OCI-LY1 (cell line): Measurements from ENCODE around the gene PTPRD.

Experiments
- H2AFZ ChIP-seq: fragments of 200-600 bp; sonication (generic), shearing (Covaris generic); 2 replicates; pipeline ENCODE4 v1.6.0; 2014; ENCODE audit warnings: antibody characterized with exemption, mild to moderate bottlenecking, low read length
- H3F3A ChIP-seq: fragments of 200-600 bp; sonication (generic), shearing (Covaris generic); 2 replicates; pipeline ENCODE4 v1.6.0; 2014; ENCODE audit warnings: mild to moderate bottlenecking, antibody characterized with exemption, low read length, moderate library complexity; ENCODE audit not compliant: insufficient read depth
- H3K27ac ChIP-seq: fragments of 200-600 bp; sonication (generic); 2 replicates; pipeline ENCODE4 v1.5.1; 2014; ENCODE audit warnings: low read length, mixed run types, mild to moderate bottlenecking, low read depth; ENCODE audit not compliant: poor library complexity, severe bottlenecking
- H3K27me3 ChIP-seq: fragments of 200-600 bp; sonication (generic); 2 replicates; pipeline ENCODE4 v1.6.0; 2014; ENCODE audit warnings: antibody characterized with exemption, mild to moderate bottlenecking, low read length, moderate library complexity; ENCODE audit not compliant: insufficient read depth
- H3K36me3 ChIP-seq: fragments of 200-600 bp; sonication (generic); 2 replicates; pipeline ENCODE4 v1.6.1; 2014; ENCODE audit warnings: mild to moderate bottlenecking, antibody characterized with exemption, low read length, moderate library complexity, mixed read lengths; ENCODE audit not compliant: insufficient read depth
- H3K4me1 ChIP-seq: fragments of 200-600 bp; sonication (generic); 2 replicates; pipeline ENCODE4 v1.5.1; 2014; ENCODE audit warnings: mild to moderate bottlenecking, low read length, moderate library complexity; ENCODE audit not compliant: insufficient read depth, severe bottlenecking
- H3K4me2 ChIP-seq: fragments of 200-600 bp; sonication (generic), shearing (Covaris generic); 2 replicates; pipeline ENCODE4 v1.6.1; 2014; ENCODE audit warnings: low read length
- H3K4me3 ChIP-seq: fragments of 200-600 bp; sonication (generic); 2 replicates; pipeline ENCODE4 v1.5.1; 2014; ENCODE audit warnings: low read length, low read depth, mild to moderate bottlenecking, mixed read lengths; ENCODE audit not compliant: poor library complexity, severe bottlenecking
- H3K79me2 ChIP-seq: fragments of 200-600 bp; shearing (Covaris generic); 2 replicates; pipeline ENCODE4 v1.6.1; 2016; ENCODE audit warnings: mixed run types, low read length, mixed read lengths; ENCODE audit not compliant: insufficient read depth
- H3K9ac ChIP-seq: fragments of 200-600 bp; sonication (generic), shearing (Covaris generic); 2 replicates; pipeline ENCODE4 v1.6.1; 2014; ENCODE audit warnings: mild to moderate bottlenecking, low read length, mixed read lengths
- H3K9me2 ChIP-seq: fragments of 200-600 bp; sonication (generic), shearing (Covaris generic); 2 replicates; pipeline ENCODE4 v1.6.1; 2014; ENCODE audit warnings: low read depth, mild to moderate bottlenecking, low read length, mixed read lengths
- H3K9me3 ChIP-seq: fragments of 200-600 bp; shearing (Covaris generic); 2 replicates; pipeline ENCODE4 v1.6.1; 2014; ENCODE audit warnings: low read length, mixed read lengths
- H4K20me1 ChIP-seq: fragments of 200-600 bp; sonication (generic), shearing (Covaris generic); 2 replicates; pipeline ENCODE4 v1.6.0; 2016; ENCODE audit warnings: mild to moderate bottlenecking, low read length; ENCODE audit not compliant: insufficient read depth
- CTCF ChIP-seq: fragments of 200-600 bp; sonication (generic), shearing (Covaris generic); IDR thresholded peaks from 2 replicates; pipeline ENCODE4 v1.5.1; 2017; ENCODE audit warnings: mild to moderate bottlenecking, antibody characterized with exemption, low read length, moderate library complexity, mixed read lengths
- EZH2 ChIP-seq: fragments of 200-600 bp; sonication (generic), shearing (Covaris generic); IDR thresholded peaks from 2 replicates; pipeline ENCODE4 v1.8.0; 2017; ENCODE audit warnings: borderline replicate concordance, mixed run types, mild to moderate bottlenecking, antibody characterized with exemption, low read length, moderate library complexity, mixed read lengths

Gene PTPRD

DNA sequence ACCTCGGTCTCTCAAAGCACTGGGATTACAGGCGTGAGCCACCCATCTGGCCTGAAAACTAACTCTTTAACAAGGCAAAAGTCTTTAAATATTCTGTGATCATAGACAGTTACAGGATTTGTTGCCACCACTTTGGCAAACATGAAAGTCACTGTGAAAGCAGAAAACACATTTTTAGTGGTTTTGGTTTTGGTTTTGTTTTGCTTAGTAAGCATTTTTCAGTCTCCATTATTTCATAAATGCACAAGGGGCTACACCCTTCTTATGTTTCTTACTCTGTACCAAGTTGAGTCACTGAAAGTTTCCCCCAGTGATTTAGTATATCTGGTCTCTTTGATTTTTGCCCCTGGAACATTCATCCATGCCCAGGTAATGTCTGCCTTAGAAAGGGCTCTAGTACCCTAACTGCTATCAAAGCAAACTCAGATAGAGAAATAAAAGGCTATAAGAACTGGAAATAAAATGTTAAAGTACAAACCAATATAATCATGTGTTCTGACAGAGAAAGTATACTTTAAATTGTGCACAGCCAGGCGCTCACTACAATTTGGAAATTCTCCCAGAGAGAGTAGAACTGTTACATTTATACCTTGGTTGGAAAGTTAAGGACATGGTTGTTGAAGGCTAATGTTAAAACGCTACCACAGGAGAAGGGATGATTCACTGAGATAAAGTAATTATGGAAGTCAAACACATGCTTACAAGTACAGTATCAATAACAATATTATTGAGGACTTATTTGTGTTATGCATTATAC is 1790.7 kb downstream of the PTPRD start:
- TF ChIP-seq EZH2: no peak
- TF ChIP-seq CTCF: no peak
- H3K4me3 ChIP-seq: no peak overlapping the region
- H3F3A ChIP-seq: no peaks in the 10 kb centered on the region
- no peaks in the 10 kb centered on the region for H3K9me2 ChIP-seq
- no peak overlapping the region for H2AFZ ChIP-seq
- no peaks in the 10 kb centered on the region for H3K79me2 ChIP-seq
- no peaks in the 10 kb centered on the region for H3K9me3 ChIP-seq
- H3K9ac ChIP-seq: no peak overlapping the region
- H3K27me3 ChIP-seq: no peaks in the 10 kb centered on the region
- H3K27ac ChIP-seq: no peak overlapping the region
- no peak overlapping the region for H3K4me2 ChIP-seq
- no peaks in the 10 kb centered on the region for H3K4me1 ChIP-seq
- H3K36me3 ChIP-seq: no peaks in the 10 kb centered on the region
- H4K20me1 ChIP-seq: no peaks in the 10 kb centered on the region

DNA sequence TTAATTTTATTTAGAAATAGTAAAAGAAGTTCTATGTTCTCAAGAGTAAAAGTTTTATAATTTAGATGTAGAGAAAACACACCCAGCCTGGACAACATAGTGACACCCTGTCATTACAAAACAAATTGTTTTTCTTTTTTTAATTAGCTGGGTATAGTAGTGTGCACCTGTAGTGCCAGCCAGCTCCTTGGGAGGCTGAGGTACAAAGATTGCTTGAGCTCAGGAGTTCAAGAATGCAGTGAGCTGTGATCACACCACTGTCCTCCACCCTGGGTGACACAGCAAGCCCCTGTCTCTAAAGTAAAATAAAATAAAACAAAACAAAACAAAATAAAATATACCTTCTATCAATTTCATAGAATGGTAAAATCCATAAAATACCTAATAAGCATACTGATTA is 1795.5 kb downstream of the PTPRD start:
- H3K9ac ChIP-seq: no peak overlapping the region
- no peaks in the 10 kb centered on the region for H3K27me3 ChIP-seq
- H3K4me3 ChIP-seq: no peak overlapping the region
- no peaks in the 10 kb centered on the region for H3F3A ChIP-seq
- TF ChIP-seq EZH2: no peak
- TF ChIP-seq CTCF: no peak
- H3K27ac ChIP-seq: no peak overlapping the region
- H3K36me3 ChIP-seq: no peaks in the 10 kb centered on the region
- no peaks in the 10 kb centered on the region for H3K9me3 ChIP-seq
- no peak overlapping the region for H2AFZ ChIP-seq
- no peaks in the 10 kb centered on the region for H3K9me2 ChIP-seq
- H3K4me2 ChIP-seq: no peak overlapping the region
- no peaks in the 10 kb centered on the region for H3K4me1 ChIP-seq
- H4K20me1 ChIP-seq: no peaks in the 10 kb centered on the region
- no peaks in the 10 kb centered on the region for H3K79me2 ChIP-seq

DNA sequence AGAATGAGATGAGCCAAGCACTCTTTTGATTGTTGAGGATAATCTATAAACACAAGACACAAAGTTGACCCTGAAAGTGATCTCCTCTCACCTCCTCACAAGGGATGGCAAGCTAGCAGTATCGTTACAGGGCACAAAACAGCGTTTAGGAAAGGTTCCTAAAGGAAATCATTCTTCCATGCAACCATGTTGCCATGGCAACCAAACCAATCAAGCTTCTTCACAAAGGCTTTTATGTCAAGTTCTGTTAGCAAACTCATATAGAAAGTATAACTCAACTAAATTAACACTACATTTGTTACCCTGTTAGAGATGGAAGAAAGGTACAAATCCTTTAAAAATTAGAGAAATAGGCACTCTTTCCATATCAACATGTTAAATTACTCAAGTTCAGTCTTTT is 1796.4 kb downstream of the PTPRD start:
- H4K20me1 ChIP-seq: no peaks in the 10 kb centered on the region
- H3K27me3 ChIP-seq: no peaks in the 10 kb centered on the region
- no peaks in the 10 kb centered on the region for H3K9me3 ChIP-seq
- H3K9ac ChIP-seq: no peak overlapping the region
- no peaks in the 10 kb centered on the region for H3F3A ChIP-seq
- H3K4me1 ChIP-seq: no peaks in the 10 kb centered on the region
- no peak overlapping the region for H3K4me2 ChIP-seq
- no peaks in the 10 kb centered on the region for H3K9me2 ChIP-seq
- H3K36me3 ChIP-seq: no peaks in the 10 kb centered on the region
- H3K27ac ChIP-seq: no peak overlapping the region
- TF ChIP-seq CTCF: no peak
- TF ChIP-seq EZH2: no peak
- no peak overlapping the region for H2AFZ ChIP-seq
- H3K79me2 ChIP-seq: no peaks in the 10 kb centered on the region
- H3K4me3 ChIP-seq: no peak overlapping the region
